ENCODE measurements around the gene ADAMTS14.

DNA sequence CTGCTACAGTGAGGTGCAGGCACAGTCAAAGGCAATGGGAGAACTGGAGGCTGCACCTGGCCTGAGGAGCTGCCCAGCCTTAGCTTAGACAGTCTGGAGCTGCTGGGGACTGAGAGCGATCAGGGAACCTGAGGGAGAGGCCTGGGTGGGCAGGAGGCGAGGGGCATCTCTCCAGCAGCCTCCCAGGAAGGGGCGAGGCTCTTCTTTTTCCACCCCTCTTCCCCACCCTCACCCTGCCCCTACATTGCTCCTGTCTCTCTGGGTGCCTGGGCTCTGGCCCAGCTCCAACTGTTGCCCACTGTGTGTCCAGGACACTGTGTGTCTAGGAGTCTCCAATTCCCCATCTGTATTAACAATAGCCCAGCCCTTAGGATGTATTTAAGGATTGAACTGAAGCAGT is 76.0 kb downstream of the ADAMTS14 start:
- TF ChIP-seq POLR2AphosphoS5 (IDR thresholded peaks at IDR 0.05; ENCODE audit: low read depth, low read length) (no peak), POLR2A (IDR thresholded peaks at IDR 0.05; ENCODE audit: low read depth, low read length) (no peak), TAF1 (IDR thresholded peaks at IDR 0.05; ENCODE audit: low read depth, low read length) (no peak), PAX5 (IDR thresholded peaks at IDR 0.05; ENCODE audit: insufficient read depth, low read length, severe bottlenecking) (no peak), POU2F2 (IDR thresholded peaks at IDR 0.05; ENCODE audit: low read depth, low read length) (no peak)

All from GM12891 (cell line).